ENCODE measurements around the gene TENT4B.

Gene TENT4B

DNA sequence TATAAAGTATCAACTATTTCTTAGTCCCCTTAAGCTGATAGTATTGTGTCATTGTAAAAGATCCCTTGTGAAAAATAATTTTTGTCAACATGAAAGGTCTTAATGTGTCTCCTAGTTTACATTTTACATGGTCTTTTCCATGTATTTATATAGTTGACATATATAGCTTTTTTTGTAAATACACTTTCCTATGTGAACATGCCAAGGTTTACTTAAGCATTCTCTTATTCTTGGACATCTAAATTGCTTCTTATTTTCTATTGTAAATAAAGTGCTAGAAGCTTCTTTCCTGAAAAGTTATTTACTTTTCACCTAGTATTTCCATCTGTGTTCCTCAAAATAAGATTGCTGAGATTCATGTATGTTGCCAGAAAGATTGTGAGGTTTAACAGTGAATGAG lies 29.3 kb downstream of the TENT4B start:
- TF ChIP-seq EZH2 (IDR thresholded peaks at IDR 0.05) (no peak), POLR2AphosphoS5 (IDR thresholded peaks at IDR 0.05; ENCODE audit: borderline replicate concordance, low read depth, low read length) (no peak), FOXP2 (optimal IDR thresholded peaks at IDR 0.05; ENCODE audit: control extremely low read depth, extremely low read length, insufficient read depth) (no peak)
- no peak overlapping the region for H3K9ac ChIP-seq (ENCODE audit: insufficient read length)
- no peak overlapping the region for H3K4me3 ChIP-seq
- H3K9me3 ChIP-seq (ENCODE audit: low read depth, low read length) = no peaks in the 10 kb centered on the region
- no peaks in the 10 kb centered on the region for H3K36me3 ChIP-seq (ENCODE audit: insufficient read depth, low read length)
- DNase-seq (ENCODE audit: low read depth, low spot score) = no peak
- no peak overlapping the region for H3K27ac ChIP-seq

DNA sequence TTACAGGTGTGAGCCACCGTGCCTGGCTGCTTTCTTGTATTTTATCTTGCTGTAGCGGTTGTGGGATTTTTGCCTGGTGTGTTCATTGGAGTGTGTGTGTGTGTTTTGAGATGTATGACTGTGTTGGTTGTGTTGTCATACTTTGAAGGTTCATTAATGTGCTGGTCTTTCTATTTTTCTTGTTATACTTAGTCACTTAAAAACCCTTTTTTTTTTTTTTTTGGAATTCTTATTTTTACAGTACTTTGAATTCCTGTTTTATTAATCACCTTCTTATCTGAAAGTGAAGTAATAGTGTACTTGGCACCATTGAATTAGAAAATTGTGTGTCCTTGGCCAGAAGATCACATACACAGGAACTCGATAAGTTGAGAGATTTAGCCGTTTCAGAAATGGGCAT lies 30.2 kb downstream of the TENT4B start:
- Histone ChIP-seq H3K4me3 (no peak overlapping the region), H3K27ac (no peak overlapping the region), H3K9me3 (ENCODE audit: low read depth, low read length) (no peaks in the 10 kb centered on the region), H3K36me3 (ENCODE audit: insufficient read depth, low read length) (no peaks in the 10 kb centered on the region), H3K9ac (ENCODE audit: insufficient read length) (no peak overlapping the region)
- no peak for DNase-seq (ENCODE audit: low read depth, low spot score)
- no peak for TF ChIP-seq POLR2AphosphoS5 (IDR thresholded peaks at IDR 0.05; ENCODE audit: borderline replicate concordance, low read depth, low read length)
- no peak for TF ChIP-seq FOXP2 (optimal IDR thresholded peaks at IDR 0.05; ENCODE audit: control extremely low read depth, extremely low read length, insufficient read depth)
- TF ChIP-seq EZH2 (IDR thresholded peaks at IDR 0.05) = no peak

- no peak for TF ChIP-seq EZH2 (IDR thresholded peaks at IDR 0.05)
- TF ChIP-seq POLR2AphosphoS5 (IDR thresholded peaks at IDR 0.05; ENCODE audit: borderline replicate concordance, low read depth, low read length) = no peak
- no peak for TF ChIP-seq FOXP2 (optimal IDR thresholded peaks at IDR 0.05; ENCODE audit: control extremely low read depth, extremely low read length, insufficient read depth)
- Histone ChIP-seq H3K36me3 (ENCODE audit: insufficient read depth, low read length) (no peaks in the 10 kb centered on the region), H3K27ac (no peak overlapping the region), H3K9me3 (ENCODE audit: low read depth, low read length) (no peaks in the 10 kb centered on the region), H3K4me3 (no peak overlapping the region), H3K9ac (ENCODE audit: insufficient read length) (no peak overlapping the region)
- DNase-seq (ENCODE audit: low read depth, low spot score) = no peak
These were observed 31.9 kb downstream of the TENT4B start for GRCh38 chr16:50185005-50185505.

- Histone ChIP-seq H3K27ac (no peak overlapping the region), H3K36me3 (ENCODE audit: insufficient read depth, low read length) (no peaks in the 10 kb centered on the region), H3K4me3 (no peak overlapping the region), H3K9me3 (ENCODE audit: low read depth, low read length) (no peaks in the 10 kb centered on the region), H3K9ac (ENCODE audit: insufficient read length) (no peak overlapping the region)
- DNase-seq (ENCODE audit: low read depth, low spot score) = no peak
- TF ChIP-seq POLR2AphosphoS5 (IDR thresholded peaks at IDR 0.05; ENCODE audit: borderline replicate concordance, low read depth, low read length) (no peak), FOXP2 (optimal IDR thresholded peaks at IDR 0.05; ENCODE audit: control extremely low read depth, extremely low read length, insufficient read depth) (no peak), EZH2 (IDR thresholded peaks at IDR 0.05) (no peak)
These were observed 35.6 kb downstream of the TENT4B start for GRCh38 chr16:50188619-50189136.

DNA sequence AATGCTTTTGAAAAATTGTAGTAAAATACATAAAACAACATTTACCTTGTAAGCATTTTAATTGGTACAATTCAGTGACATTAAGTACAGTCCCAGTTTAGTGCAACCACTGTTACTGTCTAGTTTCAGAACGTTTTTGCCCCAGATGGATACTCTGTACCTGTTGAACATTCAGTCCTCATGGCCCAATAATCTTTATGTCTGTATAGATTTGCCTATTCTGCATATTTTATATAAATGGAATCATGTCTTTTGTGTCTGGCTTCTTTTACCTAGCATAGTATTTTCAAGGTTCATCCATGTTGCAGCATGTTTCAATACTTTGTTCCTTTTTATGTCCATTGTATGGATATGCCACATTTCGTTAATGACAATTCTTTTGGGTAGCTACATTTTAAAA lies 37.2 kb downstream of the TENT4B start:
- no peak overlapping the region for H3K4me3 ChIP-seq
- no peak for DNase-seq (ENCODE audit: low read depth, low spot score)
- no peak overlapping the region for H3K27ac ChIP-seq
- no peaks in the 10 kb centered on the region for H3K36me3 ChIP-seq (ENCODE audit: insufficient read depth, low read length)
- TF ChIP-seq FOXP2 (optimal IDR thresholded peaks at IDR 0.05; ENCODE audit: control extremely low read depth, extremely low read length, insufficient read depth) (no peak), POLR2AphosphoS5 (IDR thresholded peaks at IDR 0.05; ENCODE audit: borderline replicate concordance, low read depth, low read length) (no peak), EZH2 (IDR thresholded peaks at IDR 0.05) (no peak)
- no peak overlapping the region for H3K9ac ChIP-seq (ENCODE audit: insufficient read length)
- no peaks in the 10 kb centered on the region for H3K9me3 ChIP-seq (ENCODE audit: low read depth, low read length)

DNA sequence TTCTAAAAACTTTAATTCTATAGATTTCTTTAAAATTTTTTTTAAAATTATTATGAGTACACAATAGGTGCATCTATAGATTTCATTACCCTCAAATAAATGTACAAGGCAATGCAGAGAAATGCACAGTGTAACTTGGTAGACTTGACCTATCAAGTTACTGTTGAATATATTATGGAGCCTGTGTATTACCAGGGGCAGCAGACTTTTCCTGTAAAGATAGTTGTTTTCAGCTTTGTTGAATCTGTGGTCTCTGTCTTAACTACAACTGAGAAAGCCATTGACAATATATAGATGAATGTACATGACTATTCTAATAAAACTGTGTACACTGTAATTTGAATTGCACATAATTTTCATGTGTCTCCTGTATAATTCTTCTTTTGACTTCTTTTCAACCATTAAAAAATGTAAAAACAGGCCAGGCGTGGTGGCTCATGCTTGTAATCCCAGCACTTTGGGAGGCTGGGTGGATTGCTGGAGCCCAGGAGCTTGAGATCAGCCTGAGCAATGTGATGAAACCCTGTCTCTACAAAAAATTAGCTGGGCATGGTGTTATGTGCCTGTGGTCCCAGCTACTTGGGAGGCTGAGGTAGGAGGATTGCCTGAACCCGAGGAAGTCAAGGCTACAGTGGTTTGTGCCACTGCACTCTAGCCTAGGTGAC lies 39.4 kb downstream of the TENT4B start:
- Histone ChIP-seq H3K27ac (no peak overlapping the region), H3K4me3 (no peak overlapping the region), H3K9ac (ENCODE audit: insufficient read length) (no peak overlapping the region), H3K36me3 (ENCODE audit: insufficient read depth, low read length) (no peaks in the 10 kb centered on the region), H3K9me3 (ENCODE audit: low read depth, low read length) (no peaks in the 10 kb centered on the region)
- DNase-seq (ENCODE audit: low read depth, low spot score) = no peak
- TF ChIP-seq POLR2AphosphoS5 (IDR thresholded peaks at IDR 0.05; ENCODE audit: borderline replicate concordance, low read depth, low read length) = no peak
- TF ChIP-seq FOXP2 (optimal IDR thresholded peaks at IDR 0.05; ENCODE audit: control extremely low read depth, extremely low read length, insufficient read depth) = no peak
- no peak for TF ChIP-seq EZH2 (IDR thresholded peaks at IDR 0.05)

DNA sequence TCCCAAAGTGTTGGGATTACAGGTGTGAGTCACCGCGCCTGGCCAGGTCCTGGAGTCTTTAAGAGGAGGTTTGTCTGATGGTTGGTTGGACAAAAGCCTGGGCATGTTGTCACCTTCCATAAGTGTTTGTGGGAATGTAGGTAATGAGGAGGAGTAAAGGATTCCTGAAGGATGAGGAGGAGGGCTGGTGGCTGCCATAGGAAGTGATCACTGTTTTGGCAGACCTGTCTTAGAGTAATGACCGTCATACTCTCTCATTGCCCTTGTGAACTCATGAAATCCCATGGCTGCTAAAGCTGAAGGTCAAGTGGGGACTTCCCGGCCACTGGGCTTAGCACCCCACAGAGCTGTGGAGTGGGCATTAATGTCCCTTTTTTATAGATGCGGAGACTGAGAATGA lies 40.5 kb downstream of the TENT4B start:
- DNase-seq (ENCODE audit: low read depth, low spot score) = no peak

DNA sequence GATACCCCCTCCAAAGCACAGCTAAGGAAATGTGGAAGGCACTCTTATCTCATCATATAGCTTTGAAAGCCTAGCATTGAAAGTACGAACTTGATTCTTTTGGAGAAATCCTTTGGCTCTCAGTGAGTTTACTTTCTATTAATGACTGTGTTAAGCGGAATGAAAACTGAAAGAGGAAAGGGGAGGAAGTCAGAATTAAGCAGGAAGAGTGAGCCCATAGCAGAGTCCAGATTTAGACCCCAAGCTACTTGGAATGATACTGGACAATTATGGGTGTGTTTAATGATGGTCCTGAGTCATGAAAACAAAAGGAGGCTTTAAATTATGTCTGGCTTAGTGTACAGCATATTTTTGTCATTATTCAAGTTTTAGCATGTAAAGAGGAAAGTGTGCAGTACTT lies 42.2 kb downstream of the TENT4B start:
- DNase-seq (ENCODE audit: low read depth, low spot score) = no peak
- H3K27ac ChIP-seq = peak overlapping the region; percentile 67; the same call in 1 of the 2 replicates
- no peaks in the 10 kb centered on the region for H3K36me3 ChIP-seq (ENCODE audit: insufficient read depth, low read length)
- H3K9ac ChIP-seq (ENCODE audit: insufficient read length) = no peak overlapping the region
- TF ChIP-seq EZH2 (IDR thresholded peaks at IDR 0.05) (no peak), POLR2AphosphoS5 (IDR thresholded peaks at IDR 0.05; ENCODE audit: borderline replicate concordance, low read depth, low read length) (no peak), FOXP2 (optimal IDR thresholded peaks at IDR 0.05; ENCODE audit: control extremely low read depth, extremely low read length, insufficient read depth) (no peak)
- no peak overlapping the region for H3K4me3 ChIP-seq
- no peaks in the 10 kb centered on the region for H3K9me3 ChIP-seq (ENCODE audit: low read depth, low read length)

More for the DNA sequence above, 40.5 kb downstream of the TENT4B start:
- Histone ChIP-seq H3K9me3 (ENCODE audit: low read depth, low read length) (no peaks in the 10 kb centered on the region), H3K27ac (no peak overlapping the region), H3K36me3 (ENCODE audit: insufficient read depth, low read length) (no peaks in the 10 kb centered on the region), H3K9ac (ENCODE audit: insufficient read length) (no peak overlapping the region), H3K4me3 (no peak overlapping the region)
- TF ChIP-seq FOXP2 (optimal IDR thresholded peaks at IDR 0.05; ENCODE audit: control extremely low read depth, extremely low read length, insufficient read depth) = no peak
- no peak for TF ChIP-seq POLR2AphosphoS5 (IDR thresholded peaks at IDR 0.05; ENCODE audit: borderline replicate concordance, low read depth, low read length)
- TF ChIP-seq EZH2 (IDR thresholded peaks at IDR 0.05) = no peak
